ENCODE results near the gene FKBP2.

The FKBP2 gene

DNA sequence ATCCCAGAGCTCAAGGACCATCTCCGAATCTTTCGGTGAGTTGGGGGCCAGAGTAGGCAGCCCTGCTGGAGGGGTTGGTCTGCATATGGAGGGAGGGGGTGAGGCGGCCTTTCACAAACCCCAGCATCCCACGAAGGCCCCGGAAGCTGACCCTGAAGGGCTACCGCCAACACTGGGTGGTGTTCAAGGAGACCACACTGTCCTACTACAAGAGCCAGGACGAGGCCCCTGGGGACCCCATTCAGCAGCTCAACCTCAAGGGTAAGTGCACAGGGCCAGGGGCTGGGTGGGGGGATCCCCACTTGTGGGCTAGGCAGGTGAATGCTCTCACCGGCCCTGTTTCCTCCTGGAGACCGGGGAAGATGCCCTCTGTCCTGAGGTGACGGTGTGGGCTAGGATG, 21.1 kb upstream of the FKBP2 start:
- no peak for DNase-seq (ENCODE audit: low read depth)

DNA sequence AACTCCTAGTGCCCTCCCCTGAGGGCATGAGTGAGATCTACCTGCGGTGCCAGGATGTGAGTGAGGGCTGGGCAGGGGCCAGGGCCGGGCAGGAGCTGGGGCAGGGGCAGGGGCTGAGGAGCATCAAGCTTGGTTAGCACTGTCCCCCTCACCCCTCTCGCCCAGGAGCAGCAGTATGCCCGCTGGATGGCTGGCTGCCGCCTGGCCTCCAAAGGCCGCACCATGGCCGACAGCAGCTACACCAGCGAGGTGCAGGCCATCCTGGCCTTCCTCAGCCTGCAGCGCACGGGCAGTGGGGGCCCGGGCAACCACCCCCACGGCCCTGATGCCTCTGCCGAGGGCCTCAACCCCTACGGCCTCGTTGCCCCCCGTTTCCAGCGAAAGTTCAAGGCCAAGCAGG, 20.6 kb upstream of the FKBP2 start:
- no peak for DNase-seq (ENCODE audit: low read depth)

DNA sequence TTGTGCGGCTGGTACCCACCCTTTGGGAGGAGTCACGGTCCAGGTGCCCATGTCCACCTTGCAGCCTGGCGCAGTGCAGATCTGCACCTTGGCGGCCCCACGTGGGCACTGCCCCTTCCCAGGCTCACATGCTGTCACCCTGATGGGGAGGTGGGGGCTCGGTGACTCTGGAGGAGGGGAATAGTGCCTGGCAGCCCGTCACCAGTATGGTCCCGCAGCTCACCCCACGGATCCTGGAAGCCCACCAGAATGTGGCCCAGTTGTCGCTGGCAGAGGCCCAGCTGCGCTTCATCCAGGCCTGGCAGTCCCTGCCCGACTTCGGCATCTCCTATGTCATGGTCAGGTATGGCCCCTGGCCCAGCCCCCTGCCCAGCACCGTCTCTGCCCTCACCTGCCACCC, 20.1 kb upstream of the FKBP2 start:
- DNase-seq (ENCODE audit: low read depth) = no peak

DNA sequence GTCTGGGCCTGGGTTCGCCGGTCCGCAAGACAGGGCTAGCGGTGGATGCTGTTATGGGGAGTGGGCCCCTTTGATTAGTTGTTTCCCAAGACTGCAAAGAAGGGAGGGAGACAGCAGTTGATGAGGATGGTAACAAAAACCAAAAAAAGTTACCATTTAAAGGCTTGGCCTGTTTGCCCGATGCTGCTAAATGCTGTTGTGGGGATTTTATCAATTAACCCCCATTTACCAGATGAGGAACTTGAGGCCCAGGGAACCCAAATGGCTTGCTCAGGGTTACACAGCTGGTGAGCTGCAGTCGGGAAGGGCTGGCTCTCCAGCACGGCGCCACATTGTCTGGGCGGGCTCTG, 18.3 kb upstream of the FKBP2 start:
- DNase-seq (ENCODE audit: low read depth) = no peak

DNA sequence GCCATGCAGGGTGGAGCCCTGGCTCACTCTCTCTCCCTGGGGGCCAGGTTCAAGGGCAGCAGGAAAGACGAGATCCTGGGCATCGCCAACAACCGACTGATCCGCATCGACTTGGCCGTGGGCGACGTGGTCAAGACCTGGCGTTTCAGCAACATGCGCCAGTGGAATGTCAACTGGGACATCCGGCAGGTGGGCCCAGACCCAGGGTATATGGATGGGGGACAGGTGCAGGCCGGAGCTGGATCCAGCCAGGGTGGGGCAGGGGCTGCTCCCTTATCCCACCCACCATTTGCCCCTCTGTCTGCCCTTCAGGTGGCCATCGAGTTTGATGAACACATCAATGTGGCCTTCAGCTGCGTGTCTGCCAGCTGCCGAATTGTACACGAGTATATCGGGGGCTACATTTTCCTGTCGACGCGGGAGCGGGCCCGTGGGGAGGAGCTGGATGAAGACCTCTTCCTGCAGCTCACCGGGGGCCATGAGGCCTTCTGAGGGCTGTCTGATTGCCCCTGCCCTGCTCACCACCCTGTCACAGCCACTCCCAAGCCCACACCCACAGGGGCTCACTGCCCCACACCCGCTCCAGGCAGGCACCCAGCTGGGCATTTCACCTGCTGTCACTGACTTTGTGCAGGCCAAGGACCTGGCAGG, 17.8 kb upstream of the FKBP2 start:
- no peak for DNase-seq (ENCODE audit: low read depth)

DNA sequence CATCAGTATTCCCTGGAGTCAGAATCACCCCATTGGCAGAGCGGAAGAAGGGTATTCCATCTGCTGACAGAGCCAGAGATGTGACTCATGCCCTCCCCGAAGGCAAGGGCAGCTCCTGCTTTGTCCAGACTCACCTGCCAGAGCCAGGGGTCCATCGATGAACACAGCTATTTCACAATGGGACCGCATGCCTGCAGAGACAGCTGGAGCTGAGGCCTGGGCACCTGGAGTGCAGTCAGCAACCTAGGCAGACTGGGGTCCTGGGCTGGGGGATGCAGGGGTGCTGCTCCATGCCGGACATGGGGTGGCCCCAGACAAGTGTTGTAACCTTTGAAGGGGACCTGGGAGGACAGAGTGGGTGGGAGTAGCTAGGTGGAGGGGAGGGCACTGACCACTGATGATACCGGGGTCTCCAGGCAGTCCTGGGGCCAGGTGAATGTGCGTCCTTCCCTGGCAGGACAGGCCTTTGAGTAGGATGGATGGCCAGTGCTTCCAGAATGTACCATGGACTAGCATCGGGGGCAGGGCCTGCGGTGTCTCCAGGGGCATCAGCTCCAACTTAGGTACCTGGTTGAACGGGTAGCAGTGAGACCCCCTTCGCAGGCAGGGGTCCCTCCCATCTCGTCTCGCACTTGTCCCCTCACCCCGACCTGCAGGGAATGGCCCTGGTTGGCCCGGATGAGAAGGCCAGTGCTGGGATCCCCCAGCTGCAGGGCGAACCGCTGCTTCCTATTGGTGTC, 16.6 kb upstream of the FKBP2 start:
- DNase-seq (ENCODE audit: low read depth) = no peak

DNA sequence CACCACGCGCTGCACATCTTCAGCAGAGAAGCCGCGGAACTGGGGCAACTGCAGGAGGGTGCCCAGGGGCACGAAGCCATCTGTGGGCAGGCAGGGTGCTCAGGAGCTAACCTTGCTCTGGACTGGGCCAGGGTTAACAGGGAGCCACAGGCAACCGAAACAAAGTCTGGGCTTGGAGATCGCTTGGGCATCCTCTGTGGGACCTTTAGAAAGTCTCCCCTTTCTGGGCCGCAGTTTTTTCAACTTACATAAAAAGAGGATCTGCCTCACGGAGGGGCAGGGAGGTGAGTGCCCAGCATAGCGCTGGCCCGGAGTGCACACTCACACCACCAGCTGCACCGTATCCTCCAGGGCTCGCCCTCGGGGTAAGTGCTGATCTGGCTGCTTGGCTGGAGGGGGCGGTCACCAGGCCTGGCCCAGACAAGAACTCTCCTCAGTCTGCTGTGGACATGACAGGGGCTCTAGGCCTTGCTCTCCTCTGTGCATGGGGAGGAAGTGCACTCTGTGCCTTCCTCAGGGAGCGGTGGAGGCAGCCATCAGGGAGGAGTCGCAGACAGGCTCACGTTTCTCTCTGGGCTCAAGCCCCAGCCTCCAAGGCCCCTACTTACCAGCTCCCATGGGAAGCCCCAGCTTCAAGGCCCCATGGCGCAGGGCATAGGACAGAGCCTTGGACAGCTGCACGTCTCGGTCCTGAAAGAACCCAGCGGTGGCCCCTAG, 15.8 kb upstream of the FKBP2 start:
- DNase-seq (ENCODE audit: low read depth) = no peak

DNA sequence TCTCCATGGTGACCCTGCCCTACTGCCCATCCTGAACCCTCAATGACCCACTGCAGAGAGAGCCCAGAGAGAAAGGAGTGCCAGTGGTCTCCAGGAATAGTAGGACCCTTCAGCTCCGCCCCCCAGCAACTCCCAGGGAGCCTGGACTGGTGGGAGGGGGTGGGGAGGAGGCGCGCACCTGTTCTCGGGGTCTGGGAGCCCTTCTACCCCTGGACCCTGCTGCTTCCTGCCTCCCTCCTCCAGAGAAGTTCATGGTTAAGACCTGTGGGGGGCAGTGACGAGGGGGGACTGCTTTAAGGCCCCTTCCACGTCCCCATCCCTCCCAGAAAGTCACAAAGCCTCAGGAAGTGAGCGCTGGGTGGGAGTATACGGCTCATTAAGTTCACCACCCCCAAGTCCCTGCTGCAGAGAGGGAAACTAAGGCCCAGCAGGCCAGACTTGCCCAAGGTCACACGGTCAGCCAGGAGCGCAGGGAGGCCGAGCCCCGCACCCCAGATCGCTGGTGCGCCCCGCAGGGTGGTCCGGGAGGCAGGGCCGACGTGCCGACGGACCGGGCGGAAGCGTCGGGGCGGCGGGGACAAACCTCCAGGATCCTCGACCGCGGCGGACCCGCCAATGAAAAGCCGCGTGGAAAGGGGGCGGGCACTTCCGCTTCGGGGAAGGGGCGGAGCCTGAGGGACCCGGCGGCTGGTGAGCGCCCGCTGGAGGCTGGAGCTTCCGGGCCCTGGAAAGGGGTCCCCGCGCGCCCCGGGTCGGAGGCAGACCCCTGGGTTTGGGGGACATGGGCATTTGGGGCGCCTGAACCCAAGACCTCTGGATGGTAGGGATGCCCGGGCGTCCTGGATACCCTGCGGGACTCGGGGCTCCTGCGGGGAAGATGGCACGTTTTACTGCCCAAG, 15.0 kb upstream of the FKBP2 start, which contains the start of the genes NUDT22 and TRPT1:
TSS of gene NUDT22 (plus strand) at position 667 of the 899 bp plus-strand sequence. CDS start 379 bp downstream, outside the sequence.
TSS of gene TRPT1 (minus strand) at position 579 of the 899 bp plus-strand sequence. CDS start at position 253, 326 bp downstream.
- no peak for DNase-seq (ENCODE audit: low read depth)

DNA sequence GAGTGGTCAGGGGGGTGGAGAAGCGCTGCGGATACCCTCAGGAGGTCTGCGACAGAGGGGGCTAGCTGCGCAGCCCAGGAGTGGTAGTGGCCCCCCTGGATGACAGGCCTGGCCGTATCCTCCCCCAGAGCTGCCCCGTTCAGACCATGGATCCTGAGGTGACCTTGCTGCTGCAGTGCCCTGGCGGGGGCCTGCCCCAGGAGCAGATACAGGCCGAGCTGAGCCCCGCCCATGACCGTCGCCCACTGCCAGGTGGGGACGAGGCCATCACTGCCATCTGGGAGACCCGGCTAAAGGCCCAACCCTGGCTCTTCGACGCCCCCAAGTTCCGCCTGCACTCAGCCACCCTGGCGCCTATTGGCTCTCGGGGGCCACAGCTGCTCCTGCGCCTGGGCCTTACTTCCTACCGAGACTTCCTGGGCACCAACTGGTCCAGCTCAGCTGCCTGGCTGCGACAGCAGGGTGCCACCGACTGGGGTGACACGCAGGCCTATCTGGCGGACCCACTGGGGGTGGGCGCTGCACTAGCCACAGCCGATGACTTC, 14.3 kb upstream of the FKBP2 start:
- no peak for DNase-seq (ENCODE audit: low read depth)

DNA sequence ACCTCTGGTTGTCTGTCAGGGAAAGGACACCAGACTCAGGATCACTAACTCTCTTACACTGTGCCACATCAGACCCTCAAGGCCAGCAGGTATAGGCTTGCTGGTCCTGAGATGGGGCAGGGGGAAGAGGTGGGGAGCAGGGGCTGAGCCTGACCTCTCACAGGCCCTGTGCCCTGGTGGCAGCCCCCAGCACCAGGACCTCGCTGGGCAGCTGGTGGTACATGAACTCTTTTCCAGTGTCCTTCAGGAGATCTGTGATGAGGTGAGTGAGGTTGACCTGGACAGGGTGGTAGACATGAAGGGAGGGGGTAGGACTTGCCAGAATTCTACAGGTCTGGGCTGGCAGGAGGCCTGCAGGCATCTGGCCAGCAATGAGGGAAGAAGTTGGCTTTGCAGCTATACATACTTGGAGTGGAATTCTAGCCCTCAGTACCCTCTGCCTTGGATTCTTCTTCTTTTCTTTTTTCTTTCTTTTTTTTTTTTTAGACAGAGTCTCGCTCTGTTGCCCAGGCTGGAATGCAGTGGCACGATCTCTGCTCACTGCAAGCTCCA, 13.4 kb upstream of the FKBP2 start:
- no peak for DNase-seq (ENCODE audit: low read depth)

DNA sequence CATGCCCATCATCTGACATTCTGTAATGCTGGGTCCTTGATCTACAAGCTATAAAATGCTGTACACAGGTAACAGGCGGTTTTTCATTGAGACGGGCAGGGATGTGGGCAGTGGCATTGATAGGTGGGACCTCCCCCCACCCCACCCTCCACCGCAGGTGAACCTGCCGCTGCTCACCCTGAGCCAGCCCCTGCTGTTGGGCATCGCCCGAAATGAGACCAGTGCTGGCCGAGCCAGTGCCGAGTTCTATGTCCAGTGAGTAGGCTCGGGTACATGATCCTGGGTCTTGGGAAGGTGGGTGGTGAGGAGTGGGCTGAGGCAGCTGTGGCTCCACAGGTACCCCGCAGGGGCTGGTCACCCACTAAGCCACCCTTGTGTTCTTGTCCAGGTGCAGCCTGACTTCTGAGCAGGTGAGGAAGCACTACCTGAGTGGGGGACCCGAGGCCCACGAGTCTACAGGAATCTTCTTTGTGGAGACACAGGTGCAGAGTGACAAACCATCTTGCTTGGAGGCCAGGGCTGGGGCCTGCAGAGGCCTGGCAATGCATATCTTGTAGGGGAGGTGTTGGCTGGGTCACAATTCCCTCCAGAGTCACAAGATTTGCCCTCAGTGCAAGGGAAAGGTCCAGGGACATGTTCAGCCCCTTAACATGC, 11.7 kb upstream of the FKBP2 start:
- DNase-seq (ENCODE audit: low read depth) = no peak

DNA sequence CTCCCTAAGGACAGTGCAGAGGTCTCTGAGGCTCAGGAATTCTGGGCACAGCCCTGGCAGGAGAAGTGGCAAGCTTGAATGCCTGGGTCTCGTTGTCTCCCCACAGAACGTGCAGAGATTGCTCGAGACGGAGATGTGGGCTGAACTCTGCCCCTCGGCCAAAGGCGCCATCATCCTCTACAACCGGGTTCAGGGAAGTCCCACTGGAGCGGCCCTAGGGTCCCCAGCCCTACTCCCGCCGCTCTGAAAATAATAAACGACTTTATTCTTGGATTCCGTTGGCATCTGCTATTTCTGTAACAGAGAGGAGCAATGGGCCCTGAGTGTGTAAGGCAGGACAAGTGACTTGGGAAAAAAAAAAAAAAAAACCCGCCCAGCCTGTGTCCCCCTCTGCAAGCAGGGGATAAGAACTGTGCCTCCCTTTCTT, 11.1 kb upstream of the FKBP2 start:
- DNase-seq (ENCODE audit: low read depth) = no peak

DNA sequence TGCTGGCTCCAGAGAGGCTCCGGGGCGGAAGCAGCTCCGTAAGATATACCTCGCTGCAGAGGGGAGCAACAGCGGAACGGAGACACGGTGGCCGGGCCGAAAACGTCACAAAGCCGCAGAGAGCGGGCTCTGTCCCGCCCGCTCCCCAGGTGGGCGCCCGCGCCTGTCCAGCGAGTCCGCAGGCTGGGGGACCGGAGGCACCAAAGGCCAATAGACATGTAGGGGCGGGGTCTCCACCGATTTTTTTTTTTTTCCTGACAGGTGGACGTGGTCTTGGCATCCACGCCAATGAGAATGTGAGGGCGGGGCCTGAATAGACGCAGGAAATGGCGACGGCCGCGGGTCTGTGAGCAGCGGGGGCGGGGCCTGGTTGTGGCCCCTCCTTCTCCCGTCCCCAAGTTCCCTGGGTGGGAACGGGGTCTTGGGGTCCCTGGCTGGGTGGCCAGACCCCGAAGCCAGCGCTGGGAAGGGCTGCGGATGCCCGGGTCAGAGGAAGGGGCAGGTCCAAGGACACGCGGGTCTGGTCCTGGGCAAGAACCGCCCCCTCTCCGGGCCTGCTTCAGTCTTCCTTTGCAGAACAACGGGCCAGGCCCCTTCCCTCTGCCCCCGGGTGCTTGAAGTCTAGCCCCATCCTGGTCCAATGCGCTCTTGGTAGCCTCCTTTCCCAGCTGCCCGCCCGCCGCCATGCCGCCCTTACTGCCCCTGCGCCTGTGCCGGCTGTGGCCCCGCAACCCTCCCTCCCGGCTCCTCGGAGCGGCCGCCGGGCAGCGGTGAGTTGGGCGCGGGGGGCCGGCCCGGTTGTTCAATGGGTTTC, 10.5 kb upstream of the FKBP2 start, which contains the start of gene DNAJC4:
TSS of gene DNAJC4 (plus strand) at position 378 of the 814 bp plus-strand sequence. CDS start at position 685, 307 bp downstream.
- DNase-seq (ENCODE audit: low read depth) = no peak

DNA sequence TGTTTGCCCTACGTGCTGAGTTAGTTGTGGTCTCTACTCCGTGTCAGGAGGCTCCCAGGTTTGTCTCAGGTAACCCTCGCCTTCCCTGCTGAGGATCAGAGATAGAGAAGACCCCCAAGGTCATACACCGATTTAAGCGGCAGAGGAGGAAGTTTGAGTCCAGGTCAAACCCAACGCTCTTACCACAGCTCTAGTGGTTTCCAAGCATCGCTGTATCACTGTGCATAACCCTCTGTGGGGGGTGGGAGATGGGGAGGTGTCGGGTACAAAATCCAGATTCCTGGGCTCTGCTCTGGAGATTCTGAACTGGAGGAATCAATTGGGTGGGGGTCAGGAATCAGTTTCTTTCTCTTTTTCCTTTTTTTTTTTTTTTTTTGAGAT, 9.9 kb upstream of the FKBP2 start:
- no peak for DNase-seq (ENCODE audit: low read depth)

DNA sequence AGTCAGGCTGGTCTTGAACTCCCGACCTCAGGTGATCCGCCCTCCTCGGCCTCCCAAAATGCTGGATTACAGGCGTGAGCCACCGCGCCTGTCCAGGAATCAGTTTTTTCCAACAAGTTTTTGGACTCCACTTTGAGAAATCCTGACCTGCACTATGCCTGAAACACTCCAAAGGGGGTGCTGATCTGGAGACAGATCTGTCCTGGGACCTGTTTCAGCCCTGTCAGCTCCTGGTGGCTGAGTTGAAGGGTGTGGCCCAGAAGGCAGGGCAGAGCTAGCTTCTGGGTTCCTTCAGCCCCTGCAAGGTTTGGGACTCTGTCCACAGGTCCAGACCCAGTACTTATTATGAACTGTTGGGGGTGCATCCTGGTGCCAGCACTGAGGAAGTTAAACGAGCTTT, 9.3 kb upstream of the FKBP2 start:
- no peak for DNase-seq (ENCODE audit: low read depth)

DNA sequence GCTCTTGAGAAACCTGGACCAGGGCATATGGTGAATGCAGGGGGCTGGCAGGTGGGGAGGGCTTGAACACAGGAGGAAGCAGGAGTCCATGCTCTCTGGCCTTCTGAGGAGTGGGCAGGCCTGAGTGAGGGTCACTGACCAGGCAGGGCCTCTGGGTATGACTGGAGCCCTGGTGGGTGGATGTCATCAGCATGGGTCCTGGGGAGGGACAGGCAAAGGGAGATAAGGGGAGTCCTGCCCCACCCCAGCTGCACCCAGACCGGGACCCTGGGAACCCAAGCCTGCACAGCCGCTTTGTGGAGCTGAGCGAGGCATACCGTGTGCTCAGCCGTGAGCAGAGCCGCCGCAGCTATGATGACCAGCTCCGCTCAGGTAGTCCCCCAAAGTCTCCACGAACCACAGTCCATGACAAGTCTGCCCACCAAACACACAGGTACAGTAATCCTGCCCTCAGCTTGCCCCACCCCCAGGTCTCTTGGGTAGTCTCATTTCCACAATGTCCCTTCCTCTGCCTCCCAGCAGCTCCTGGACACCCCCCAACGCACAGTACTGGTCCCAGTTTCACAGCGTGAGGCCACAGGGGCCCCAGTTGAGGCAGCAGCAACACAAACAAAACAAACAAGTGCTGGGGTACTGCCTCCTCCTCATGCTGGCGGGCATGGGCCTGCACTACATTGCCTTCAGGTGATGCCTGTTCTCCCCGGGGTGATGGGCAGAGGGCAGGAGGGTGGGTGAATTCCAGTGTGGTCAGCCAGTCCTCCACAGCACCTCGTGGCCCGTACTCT, 8.5 kb upstream of the FKBP2 start:
- no peak for DNase-seq (ENCODE audit: low read depth)

DNA sequence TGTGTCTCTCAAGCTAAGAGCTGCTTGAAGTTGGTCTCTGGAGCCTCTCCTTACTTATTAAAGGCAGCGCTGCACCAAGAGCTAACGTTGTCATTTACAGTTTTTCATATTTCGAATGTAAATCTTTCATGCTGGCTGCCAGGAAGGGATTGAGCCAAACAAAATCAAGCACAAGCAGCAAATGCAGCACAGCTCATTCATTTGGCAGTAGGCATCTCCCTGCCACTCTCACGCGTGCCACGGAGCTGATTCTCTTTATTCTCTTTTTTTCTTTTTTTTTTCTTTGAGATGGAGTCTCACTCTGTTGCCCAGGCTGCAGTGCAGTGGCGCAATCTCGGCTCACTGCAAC, 8.0 kb upstream of the FKBP2 start:
- no peak for DNase-seq (ENCODE audit: low read depth)

DNA sequence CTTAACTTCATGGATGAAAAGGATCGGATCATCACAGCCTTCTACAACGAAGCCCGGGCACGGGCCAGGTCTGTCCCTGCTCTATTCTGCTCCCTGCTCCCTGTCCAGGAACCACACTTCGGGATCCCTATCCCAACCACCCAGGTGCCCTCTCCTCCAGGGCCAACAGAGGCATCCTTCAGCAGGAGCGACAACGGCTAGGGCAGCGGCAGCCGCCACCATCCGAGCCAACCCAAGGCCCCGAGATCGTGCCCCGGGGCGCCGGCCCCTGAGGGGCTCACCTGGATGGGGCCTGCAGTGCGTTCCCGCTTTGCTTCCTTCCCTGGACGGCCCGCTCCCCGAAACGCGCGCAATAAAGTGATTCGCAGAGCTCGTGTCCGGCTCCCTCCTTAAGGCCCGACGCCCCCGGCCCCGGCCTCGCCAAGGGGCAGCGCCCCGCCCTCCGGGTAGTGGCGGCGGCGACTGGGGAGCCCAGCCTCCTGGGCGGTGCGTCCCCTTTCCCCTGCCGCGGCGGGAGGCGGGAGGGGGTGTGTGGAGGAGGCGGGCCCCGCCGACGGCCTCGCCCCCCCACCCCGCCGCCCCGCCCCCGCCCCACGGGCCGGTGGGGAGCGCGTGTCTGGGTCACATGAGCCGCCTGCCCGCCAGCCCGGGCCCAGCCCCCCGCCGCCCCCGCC, 6.8 kb upstream of the FKBP2 start, which contains the start of gene VEGFB:
TSS of gene VEGFB (plus strand) at position 672 of the 674 bp plus-strand sequence. CDS start 250 bp downstream, outside the sequence.
- no peak for DNase-seq (ENCODE audit: low read depth)
